HL-60 (cell line): ENCODE results near the gene MAB21L3.

Experiments used
- DNase-seq, 2 experiments: peaks; one replicate each; pipeline ENCODE4 v3.0.0-alpha.2; 2010 to 2020; ENCODE audit warnings: low read depth in 1 of 2, low spot score in 1 of 2
- H3K27ac ChIP-seq: fragments of 250-450 bp; sonication (Bioruptor Pico); replicated peaks from 2 replicates; pipeline ENCODE4 v1.5.1; 2020; ENCODE audit warnings: mild to moderate bottlenecking, moderate library complexity
- H3K27me3 ChIP-seq: fragments of 250-450 bp; sonication (Bioruptor Pico); 2 replicates; pipeline ENCODE4 v1.5.1; 2021; ENCODE audit warnings: mild to moderate bottlenecking, moderate library complexity; ENCODE audit not compliant: insufficient read depth, poor library complexity, severe bottlenecking
- H3K4me3 ChIP-seq: replicated peaks from 2 replicates; pipeline ENCODE4 v1.5.1; 2011; ENCODE audit warnings: mild to moderate bottlenecking, control low read depth, low read length; ENCODE audit not compliant: insufficient read depth
- CTCF ChIP-seq: IDR thresholded peaks from one replicate; pipeline ENCODE4 v1.5.1; 2011; ENCODE audit warnings: low read length, control low read depth, inconsistent platforms; ENCODE audit not compliant: insufficient read depth
- GABPA ChIP-seq: IDR thresholded peaks from 2 replicates; pipeline ENCODE4 v1.6.1; 2012; ENCODE audit warnings: low read depth
- POLR2AphosphoS5 ChIP-seq: IDR thresholded peaks from 2 replicates; pipeline ENCODE4 v1.6.1; 2012; ENCODE audit warnings: low read depth
- SPI1 ChIP-seq: IDR thresholded peaks from 2 replicates; pipeline ENCODE4 v1.6.1; 2012; ENCODE audit warnings: low read depth, mild to moderate bottlenecking, borderline replicate concordance
- TF ChIP-seq, protein P1 (sequence below): IDR thresholded peaks from 2 replicates; pipeline ENCODE4 v1.6.1; 2012; ENCODE audit warnings: low read depth; ENCODE audit not compliant: insufficient replicate concordance

Gene MAB21L3

DNA sequence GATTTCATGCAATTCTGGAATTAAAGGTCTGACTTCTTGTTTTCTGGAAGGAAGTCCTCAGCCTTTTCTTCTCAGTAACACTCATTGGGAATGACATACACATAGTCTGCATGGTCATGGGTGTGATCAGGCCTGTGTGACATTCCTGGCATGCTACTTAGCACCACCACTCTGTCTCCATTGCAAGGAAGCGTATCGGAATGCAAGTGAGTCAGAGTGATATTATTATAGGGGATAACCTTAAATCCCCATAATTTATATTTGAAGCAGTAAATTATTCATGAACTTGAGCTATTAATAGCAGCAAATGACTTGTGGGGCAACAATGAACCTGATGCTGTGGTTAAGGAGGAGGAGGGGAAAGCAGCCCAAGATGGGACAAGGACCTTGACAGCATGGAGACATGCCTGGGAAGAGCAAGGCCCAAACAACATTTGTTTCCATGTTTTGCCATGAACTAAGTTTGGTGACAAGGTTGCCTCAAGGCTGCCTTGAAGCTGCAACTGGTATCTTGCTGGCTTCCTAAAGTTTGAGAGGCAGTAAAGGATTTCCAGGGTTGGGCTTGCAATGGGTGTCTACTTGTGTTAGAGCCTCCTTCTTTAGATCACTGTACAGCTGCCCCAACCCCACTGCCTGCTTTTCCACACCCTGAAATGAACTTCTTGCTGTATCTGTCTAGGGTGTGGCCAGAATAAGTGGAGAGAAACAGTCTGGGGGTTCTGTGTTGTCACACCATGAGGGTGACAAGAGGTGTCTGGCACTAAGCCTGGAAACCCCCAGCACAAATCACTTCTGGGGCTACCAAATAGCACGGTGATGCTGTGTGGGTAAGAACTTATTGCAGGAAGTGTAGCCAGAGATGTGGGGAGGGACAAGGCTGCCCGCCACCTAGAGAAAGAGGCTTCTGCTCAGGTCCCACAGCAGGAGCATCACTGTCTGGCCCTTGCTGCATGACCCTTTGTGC lies 4.6 kb downstream of the MAB21L3 start:
- DNase-seq, result no peak
- TF ChIP-seq CTCF (no peak), SPI1 (no peak), POLR2AphosphoS5 (no peak)
- TF ChIP-seq, protein P1, sequence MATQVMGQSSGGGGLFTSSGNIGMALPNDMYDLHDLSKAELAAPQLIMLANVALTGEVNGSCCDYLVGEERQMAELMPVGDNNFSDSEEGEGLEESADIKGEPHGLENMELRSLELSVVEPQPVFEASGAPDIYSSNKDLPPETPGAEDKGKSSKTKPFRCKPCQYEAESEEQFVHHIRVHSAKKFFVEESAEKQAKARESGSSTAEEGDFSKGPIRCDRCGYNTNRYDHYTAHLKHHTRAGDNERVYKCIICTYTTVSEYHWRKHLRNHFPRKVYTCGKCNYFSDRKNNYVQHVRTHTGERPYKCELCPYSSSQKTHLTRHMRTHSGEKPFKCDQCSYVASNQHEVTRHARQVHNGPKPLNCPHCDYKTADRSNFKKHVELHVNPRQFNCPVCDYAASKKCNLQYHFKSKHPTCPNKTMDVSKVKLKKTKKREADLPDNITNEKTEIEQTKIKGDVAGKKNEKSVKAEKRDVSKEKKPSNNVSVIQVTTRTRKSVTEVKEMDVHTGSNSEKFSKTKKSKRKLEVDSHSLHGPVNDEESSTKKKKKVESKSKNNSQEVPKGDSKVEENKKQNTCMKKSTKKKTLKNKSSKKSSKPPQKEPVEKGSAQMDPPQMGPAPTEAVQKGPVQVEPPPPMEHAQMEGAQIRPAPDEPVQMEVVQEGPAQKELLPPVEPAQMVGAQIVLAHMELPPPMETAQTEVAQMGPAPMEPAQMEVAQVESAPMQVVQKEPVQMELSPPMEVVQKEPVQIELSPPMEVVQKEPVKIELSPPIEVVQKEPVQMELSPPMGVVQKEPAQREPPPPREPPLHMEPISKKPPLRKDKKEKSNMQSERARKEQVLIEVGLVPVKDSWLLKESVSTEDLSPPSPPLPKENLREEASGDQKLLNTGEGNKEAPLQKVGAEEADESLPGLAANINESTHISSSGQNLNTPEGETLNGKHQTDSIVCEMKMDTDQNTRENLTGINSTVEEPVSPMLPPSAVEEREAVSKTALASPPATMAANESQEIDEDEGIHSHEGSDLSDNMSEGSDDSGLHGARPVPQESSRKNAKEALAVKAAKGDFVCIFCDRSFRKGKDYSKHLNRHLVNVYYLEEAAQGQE, result no peak
- no peak overlapping the region for H3K27ac ChIP-seq
- no peak overlapping the region for H3K4me3 ChIP-seq
- H3K27me3 ChIP-seq, result no peaks in the 10 kb centered on the region

GRCh38 chr1:116118471-116118870 lies 7.3 kb downstream of the MAB21L3 start:
- Histone ChIP-seq H3K27ac (no peak overlapping the region), H3K4me3 (no peak overlapping the region), H3K27me3 (no peaks in the 10 kb centered on the region)
- no peak for DNase-seq
- TF ChIP-seq POLR2AphosphoS5 (no peak), CTCF (no peak), GABPA (no peak), SPI1 (no peak)
- TF ChIP-seq, protein P1, result no peak

- DNase-seq, result no peak
- H3K27me3 ChIP-seq, result no peaks in the 10 kb centered on the region
- H3K27ac ChIP-seq, result no peak overlapping the region
- no peak overlapping the region for H3K4me3 ChIP-seq
- TF ChIP-seq CTCF (no peak), GABPA (no peak), SPI1 (no peak), POLR2AphosphoS5 (no peak)
- TF ChIP-seq, protein P1, result no peak
These were observed 8.7 kb downstream of the MAB21L3 start for GRCh38 chr1:116119876-116120275.
